NCI-H2029 (cell line): Measurements from ENCODE around the gene NFIL3.

Experiments
- DNase-seq: peaks from one replicate; lab custom pipeline; 2025; lab: John Stamatoyannopoulos, UW

NFIL3 gene

GRCh38 chr9:91421971-91422757 lies 1.5 kb downstream of the NFIL3 start:
- no peak for DNase-seq

DNA sequence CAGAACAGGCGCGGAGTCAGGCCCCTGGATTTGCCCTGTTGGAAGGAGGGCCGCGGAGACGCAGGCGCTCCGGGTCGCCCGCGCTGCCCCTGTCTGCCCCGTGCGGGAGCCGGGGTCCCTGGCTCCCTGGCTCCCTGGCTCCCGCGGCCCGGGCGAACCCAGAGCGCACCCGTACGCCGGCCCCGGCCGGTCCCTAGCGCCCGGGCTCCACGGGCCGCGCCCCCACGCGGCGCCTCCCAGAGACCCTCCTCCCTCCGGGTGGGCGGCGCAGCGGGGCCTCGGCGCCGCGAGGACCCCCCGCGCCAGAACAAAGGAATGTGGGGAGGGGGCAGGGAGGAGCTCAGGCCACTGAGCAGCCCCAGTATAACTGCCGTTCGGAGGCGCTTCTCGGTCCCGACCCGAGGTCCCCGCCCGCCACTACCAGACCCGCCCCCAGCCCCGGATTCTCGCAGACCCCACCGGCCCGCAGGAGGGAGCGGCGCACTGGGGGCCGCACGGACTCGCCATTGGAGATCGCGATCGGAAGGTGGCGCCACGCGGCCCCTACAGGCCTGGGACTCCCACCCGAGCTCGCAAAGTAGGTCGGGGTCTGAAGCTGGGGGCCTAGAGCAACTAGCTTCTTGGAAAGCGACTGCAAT lies 2.4 kb downstream of the NFIL3 start:
- no peak for DNase-seq

- no peak for DNase-seq
These were observed 3.0 kb downstream of the NFIL3 start for GRCh38 chr9:91420501-91421127.

DNA sequence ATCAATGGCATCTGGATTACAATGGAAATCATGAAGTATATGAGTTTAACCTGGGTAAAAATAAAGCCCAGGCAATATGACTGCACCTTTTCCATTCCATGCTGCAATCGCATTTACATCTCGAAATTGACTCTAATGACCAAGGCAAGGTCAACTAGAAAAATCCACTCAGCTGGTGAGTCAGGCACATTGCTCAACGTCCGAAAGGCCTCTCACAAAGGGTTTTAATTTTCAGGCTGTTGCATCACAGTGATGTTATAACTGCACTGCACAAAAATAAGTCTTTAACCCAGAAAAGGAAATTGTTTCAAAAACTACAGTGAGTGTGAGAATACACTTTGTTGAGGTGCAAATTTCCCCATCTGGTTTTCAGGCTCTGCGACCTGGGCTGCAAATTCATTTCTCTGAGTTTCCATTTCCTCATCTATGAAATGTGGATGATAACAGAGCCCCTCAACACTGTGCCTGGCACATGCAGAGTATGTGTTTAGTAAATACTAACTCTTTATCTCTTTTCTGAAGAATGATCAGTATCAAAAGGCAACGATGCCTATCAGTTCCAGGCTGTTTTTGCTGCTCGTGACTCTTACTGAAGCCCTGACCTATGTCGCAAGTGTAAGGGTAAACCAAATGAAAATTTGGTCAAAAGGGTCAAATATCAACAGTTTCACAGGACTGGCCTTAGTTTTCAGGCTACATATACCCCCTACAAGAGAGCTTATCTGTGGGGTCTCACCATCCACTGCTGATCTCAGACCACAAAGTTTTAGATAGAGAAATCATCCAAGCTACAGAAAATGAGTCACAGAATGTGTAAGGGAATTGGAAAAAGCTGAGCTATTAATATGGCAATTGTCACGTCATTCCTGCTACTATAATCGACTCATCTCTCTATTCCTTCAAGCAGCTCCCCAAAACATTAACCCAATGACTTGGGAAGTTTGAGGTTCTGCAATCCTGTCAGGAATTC lies 4.1 kb downstream of the NFIL3 start:
- no peak for DNase-seq

DNA sequence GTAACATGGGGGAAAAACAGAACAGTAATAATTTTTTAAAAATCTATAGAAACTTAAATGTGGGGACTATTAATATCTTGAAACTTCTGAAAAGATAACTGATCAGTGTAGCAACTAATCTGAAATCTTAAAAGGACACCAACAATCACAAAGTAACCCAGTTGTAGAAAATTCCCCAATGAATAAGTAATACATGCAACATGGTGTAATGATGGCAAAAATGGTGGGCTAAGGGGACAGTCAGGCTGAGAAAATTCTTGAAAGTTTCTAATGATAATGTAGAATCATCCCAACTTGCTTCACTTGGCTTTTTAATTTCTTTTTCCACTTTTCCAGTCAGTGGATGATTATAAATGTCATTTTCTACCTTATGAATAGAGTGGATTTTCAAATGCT lies 5.4 kb downstream of the NFIL3 start:
- DNase-seq, result no peak

GRCh38 chr9:91417602-91418214 lies 5.9 kb downstream of the NFIL3 start:
- DNase-seq, result no peak

GRCh38 chr9:91416096-91416712 lies 7.4 kb downstream of the NFIL3 start:
- no peak for DNase-seq

GRCh38 chr9:91415290-91415689 lies 8.3 kb downstream of the NFIL3 start:
- DNase-seq, result no peak

DNA sequence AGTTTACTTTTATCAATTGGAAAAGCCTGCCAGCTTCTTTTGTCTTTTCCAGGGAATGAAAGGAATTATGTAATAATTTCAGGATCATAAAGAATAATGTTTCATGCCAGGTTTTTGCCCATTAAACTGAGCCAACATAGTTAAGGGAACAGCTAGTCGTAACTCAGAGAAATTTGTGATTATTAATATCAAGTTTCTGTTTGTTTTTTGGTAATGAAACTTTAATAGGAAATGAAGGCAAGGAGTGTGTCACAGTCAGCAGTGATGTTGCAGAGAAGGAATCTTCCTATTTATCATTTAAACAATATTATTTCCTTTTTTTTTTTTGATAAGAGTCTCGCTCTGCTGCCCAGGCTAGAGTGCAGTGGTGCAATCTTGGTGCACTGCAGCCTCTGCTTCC lies 10.7 kb downstream of the NFIL3 start:
- DNase-seq, result no peak

DNA sequence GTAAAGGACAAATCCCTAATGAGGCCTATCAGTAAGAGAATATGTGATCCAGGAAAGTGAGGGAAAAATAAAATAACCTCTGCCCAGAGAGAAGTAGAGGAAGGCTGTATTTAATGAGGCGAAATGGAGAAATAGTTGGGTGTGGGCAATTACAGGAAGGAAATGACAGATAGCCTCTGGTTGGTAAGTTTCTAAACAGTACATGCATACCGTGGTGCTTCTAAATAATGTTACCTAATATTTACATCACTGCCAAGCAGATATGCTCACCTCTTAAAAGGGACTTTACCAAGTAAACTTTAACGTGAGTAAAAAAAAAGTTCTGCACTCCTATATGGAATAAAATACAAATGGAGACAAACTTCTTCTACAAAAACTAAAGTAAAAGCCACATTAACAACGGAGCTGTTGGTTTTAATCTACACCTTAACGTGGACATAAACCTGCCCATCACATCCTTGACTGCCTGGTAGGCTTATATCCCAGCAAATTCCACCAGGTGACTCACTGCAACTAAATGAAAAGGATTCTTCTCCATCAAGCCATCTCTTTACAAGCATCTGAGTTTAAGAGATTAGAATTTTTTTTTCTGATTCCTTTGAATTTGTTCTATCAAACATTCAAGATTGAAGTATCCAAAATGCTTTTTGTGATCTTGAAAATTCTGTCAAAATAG lies 12.4 kb downstream of the NFIL3 start:
- DNase-seq, result no peak

GRCh38 chr9:91410161-91410560 lies 13.5 kb downstream of the NFIL3 start:
- no peak for DNase-seq

DNA sequence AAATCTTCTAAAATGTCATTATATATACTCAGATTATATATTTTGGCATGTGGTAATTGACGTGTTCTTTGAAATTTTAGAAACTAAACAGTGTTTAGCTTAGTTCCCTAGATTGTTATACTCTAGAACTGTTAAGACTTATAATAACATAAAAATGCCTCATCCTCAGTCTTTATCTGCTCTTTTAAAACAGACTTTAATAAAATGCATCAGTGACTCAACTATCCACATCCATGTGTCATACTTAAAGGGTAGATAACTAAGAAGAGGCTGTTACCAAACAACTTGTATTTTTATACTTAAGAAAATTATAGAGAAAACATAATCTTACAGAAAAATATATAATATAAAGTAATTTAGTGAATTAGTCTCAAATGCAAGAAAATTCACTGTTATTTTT lies 15.2 kb downstream of the NFIL3 start:
- no peak for DNase-seq

DNA sequence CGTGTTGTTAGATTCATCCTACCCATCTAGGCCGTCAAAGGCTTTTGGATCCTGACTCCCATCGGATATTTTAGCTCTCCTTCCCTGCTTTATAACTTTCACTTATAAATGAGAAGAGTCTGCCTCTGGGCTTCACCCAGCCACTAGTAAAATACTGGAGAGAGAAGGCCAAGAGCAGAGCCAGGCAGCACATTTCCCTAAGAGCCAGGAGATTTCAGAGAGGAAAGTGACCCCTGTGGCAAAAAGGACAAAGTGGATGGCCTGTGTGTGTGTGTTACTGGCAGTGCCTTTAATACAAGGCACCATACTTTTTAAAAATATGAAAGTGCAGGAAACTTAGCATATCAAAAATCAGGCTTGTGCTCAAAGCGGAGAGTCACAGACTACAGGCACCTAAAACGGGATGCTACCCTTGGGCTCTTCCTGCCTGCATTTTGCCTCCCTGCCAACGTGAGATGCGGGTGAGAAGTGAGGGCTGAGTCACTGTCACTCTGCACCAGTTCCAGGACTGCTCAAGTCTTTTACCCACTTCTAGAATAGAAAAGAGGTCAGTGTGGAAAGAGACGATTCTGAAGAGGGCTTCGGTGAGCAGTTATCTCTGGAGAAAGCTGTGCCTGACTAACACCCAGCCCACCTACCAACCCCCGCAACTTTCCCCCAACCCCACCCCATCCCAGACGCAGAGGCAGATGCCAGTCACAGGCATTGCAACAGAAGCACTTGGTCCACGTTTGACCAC lies 15.9 kb downstream of the NFIL3 start:
- DNase-seq, result no peak

DNA sequence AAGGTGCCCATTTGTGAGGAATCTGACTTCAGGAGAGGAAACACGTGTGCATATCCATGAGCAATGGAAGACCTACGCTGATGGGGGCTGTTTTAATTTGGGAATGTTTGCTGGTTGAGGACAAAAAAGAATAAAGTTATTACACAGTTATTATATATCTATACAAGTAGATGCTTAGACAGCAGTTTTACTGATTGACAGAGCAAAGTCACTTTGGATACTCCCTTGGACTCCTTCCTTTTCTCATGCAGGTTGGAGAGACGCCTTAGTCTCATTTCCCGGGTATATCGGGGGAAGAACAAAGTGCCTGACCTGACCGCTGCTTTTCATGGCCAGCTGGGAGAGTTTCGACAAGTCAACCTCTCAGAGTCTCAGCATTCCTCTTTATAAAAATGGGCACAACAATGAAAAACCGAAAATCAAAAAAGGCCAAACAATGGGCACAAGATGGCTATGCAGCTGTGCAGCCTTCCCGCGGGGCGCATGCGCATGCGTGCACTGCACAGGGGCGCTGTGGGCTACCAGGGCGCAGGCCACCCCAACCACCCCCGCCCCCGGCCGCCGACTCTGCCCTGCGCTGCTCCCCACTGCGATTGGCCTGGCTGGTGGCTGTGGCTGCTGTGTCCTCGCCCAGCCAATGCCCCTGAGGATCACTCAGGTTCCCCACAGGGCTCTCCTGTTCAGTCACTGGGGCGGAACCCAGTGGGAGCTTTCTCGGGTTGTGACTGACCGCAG lies 18.1 kb downstream of the NFIL3 start:
- DNase-seq, result no peak

GRCh38 chr9:91403665-91404543 lies 19.7 kb downstream of the NFIL3 start:
- DNase-seq, result no peak

DNA sequence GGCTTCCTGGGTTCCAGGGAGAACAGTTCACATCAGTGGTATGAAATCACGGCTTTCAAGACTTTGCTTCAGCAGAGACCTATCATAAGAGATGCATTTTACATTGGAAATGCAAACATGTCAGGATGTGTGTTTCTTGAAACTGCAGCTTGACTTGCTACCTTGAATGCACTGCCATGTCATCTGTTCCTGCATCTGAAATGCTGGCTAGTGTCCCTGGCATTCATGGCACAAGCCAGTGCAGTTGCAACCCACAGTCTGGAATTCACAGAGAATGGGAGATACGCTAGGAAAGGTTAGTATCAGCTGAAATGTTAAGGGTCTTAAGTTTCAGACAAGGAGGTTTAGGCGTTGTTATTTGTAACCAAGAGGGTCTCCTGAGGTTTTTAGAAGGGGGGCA lies 24.7 kb downstream of the NFIL3 start:
- DNase-seq, result no peak

DNA sequence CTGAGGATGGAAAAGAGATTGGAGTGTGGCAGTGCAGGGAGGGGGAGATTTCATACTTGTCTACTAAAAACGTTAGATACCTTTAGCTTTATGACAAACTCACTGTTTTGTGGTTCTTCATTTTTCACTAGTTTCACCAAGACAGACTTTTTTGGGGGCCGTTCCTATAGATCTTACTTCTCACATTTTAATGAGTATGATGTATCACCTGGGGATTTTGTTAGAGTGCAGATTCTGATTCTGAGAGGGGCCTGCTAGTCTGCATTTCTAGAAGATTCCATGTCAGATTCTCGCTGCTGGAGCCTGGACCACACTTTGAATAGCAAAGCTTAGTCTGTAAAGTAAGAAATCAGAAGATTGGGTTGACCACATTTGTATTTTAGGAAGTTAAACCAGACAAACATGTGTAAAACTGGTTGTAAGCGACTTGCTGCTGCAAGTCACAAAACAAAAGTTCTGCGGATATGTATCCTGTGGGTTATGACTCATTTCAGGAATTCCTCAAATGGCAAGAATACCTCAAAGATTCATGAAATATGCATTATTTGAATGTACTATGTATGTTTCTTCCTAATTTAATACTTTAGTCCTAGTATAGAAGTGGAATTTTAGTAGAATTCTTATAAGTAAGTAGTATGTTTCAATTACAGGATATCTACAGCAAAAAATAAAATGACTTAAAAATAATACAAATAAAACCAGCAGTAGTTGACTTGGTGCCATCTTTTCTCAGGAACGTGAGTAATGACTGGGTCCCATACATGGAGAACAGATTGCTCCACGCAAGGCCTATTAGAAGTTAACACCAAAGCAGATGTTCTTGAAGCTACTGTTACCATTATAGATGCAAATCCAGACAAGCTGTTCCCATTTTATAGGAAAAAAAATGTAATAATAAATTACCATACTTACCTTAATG lies 27.8 kb downstream of the NFIL3 start:
- DNase-seq, result no peak
